Astrocyte of the cerebellum (primary cell): ENCODE results near the gene GPAT2.
"Not testable (repeated sequence)": the region's sequence is repeated elsewhere in the genome, so short reads cannot be mapped to it uniquely, and the experiment has no call there.

Experiments used
- DNase-seq: peaks from one replicate; pipeline ENCODE4 v3.0.0-alpha.2; 2011; ENCODE audit warnings: low read depth
- H3K4me3 ChIP-seq: 2 replicates; pipeline ENCODE4 v1.5.1; 2011; ENCODE audit warnings: mild to moderate bottlenecking, low read depth, low read length, moderate library complexity
- in situ Hi-C: cut with HindIII; loops from 2 replicates; pipeline ENCODE4 v1.10.0; 2017; ENCODE audit warnings: low sequenced_read_pairs
- TF ChIP-seq, protein P1 (sequence below): IDR thresholded peaks from 2 replicates; pipeline ENCODE4 v1.5.1; 2012; ENCODE audit warnings: low read length, low read depth, moderate library complexity, mild to moderate bottlenecking; ENCODE audit errors: missing control alignments

Gene GPAT2

DNA sequence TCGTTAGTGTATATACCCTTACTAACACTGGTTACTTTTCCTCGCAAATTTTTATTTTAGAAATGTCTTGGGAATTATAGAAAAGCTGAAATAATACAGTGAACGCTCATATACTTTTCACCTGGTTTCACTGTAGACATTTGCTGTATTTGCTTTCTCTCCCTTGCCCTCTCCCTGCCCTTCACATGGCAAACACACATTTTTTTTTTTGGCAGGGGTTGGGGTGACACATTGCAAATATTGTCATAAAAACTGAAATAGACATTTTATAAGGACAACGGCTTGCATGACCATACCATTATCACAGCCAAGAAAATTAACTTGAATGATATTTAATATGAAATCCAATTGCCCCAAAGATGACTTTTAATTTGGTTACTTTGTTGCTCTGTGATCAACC, 18.4 kb downstream of the GPAT2 start:
- DNase-seq, in situ Hi-C loops, H3K4me3 ChIP-seq: not testable (repeated sequence)

DNA sequence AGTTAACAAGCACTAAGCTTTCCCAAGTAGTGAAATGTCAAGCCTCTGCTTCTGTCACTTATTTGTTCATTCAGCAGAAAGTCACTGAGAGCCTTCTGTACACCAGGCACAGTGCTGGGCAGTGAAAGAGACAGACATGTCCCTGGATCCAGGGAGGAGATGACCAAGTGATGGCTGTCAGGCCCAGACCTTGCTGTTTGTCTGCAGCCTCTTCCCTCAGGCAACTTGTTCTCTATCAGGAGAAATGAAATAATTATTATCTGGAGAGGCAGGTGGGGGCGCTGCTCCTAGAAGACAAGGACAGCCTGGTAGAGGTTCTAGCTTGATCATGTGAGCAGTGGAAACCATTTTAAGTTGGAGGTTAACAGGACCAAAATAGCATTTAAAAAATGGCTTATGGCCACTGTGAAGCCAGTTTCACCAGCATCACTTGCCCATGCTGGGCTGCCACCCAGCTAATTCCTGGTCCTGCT, 21.9 kb downstream of the GPAT2 start:
- DNase-seq, in situ Hi-C loops, H3K4me3 ChIP-seq: not testable (repeated sequence)

DNA sequence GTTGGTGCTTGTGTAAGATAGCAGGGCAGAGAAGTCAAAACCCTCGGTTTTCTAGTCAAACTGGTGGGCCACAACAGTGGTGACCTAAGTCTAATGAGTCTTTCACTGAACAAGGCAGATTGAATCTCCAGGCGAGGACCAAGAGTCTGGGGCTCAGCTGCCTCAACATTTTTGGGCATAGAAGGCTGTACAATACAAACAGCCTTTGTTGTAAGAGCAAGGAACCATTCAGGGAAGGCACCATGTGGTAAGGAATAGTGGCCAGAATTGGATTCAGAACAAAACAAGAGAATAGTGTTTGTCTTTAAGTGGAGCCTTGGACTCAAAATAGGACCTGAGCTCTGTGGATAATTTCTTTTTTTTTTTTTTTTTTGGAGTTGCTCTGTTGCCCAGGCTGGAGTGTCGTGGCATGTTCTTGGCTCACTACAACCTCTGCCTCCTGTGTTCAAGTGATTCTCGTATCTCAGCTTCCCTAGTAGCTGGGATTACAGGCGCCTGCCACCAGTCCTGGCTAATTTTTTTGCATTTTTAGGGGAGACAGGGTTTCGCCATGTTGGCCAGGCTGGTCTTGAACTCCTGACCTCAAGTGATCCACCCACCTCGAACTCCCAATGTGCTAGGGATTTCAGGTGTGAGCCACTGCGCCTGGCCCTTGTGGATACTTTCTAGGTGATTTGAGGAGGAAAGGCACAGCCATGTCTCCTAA, 22.5 kb downstream of the GPAT2 start:
- DNase-seq, H3K4me3 ChIP-seq, in situ Hi-C loops: not testable (repeated sequence)

DNA sequence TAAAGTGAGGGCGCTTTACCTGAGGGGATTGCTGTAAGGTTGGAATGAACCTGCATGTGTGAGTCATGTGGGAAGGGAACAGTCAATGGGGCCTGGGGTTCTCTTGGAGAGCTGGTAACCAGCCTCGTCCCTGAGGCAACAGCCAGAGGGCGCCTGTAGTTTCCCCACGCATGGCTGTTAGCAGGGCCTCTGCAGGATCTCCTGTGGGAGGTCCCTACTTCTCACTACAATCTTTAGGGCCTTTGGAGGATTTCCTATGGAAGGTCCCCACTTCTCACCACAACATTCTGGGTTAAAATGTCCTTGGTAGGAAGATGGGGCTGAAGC, 23.6 kb downstream of the GPAT2 start:
- H3K4me3 ChIP-seq, DNase-seq, in situ Hi-C loops: not testable (repeated sequence)
- TF ChIP-seq, protein P1, sequence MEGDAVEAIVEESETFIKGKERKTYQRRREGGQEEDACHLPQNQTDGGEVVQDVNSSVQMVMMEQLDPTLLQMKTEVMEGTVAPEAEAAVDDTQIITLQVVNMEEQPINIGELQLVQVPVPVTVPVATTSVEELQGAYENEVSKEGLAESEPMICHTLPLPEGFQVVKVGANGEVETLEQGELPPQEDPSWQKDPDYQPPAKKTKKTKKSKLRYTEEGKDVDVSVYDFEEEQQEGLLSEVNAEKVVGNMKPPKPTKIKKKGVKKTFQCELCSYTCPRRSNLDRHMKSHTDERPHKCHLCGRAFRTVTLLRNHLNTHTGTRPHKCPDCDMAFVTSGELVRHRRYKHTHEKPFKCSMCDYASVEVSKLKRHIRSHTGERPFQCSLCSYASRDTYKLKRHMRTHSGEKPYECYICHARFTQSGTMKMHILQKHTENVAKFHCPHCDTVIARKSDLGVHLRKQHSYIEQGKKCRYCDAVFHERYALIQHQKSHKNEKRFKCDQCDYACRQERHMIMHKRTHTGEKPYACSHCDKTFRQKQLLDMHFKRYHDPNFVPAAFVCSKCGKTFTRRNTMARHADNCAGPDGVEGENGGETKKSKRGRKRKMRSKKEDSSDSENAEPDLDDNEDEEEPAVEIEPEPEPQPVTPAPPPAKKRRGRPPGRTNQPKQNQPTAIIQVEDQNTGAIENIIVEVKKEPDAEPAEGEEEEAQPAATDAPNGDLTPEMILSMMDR: peak; percentile 34

DNA sequence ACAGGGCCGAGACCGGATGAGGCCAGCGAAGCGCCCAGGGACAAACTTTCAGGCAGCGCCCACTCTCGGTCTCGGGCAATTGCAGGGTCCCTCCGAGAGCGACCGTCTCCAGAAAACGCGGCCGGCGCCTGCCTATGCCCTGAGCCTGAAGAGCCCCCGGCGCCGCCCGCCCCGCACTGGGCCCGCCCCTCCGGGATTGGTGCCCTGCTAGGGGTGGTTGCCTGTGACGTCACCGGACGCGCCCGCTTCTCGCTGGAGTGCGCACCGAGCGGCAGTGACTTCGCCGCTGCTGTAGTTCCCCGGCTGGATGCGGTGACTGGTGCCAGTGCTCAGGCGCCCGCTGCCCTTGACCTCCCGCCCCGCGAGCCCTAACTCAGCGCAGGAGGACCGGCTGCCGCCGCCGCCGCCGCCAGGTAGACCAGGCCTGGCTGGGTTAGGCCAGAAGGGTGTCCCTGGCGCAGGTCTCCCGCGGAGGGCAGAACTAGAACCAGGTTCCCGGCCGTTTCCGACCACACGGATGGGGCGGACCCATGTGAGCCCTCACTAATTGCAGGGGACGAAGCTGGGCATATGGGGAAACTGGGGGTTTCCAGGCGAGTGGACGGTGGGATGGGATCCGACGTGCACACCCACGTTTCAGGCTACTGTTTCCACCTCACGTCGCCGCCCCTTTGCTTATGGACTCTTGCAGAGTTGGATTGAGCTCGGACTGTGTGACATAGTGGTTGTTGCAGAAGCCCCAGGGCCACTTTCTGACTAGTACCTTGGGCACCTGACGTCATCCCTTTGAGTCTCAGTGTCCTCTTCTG, 24.2 kb downstream of the GPAT2 start:
- DNase-seq: peak; percentile 15
- in situ Hi-C loops: not testable (repeated sequence)
- peak overlapping the region; percentile 40 for H3K4me3 ChIP-seq

DNA sequence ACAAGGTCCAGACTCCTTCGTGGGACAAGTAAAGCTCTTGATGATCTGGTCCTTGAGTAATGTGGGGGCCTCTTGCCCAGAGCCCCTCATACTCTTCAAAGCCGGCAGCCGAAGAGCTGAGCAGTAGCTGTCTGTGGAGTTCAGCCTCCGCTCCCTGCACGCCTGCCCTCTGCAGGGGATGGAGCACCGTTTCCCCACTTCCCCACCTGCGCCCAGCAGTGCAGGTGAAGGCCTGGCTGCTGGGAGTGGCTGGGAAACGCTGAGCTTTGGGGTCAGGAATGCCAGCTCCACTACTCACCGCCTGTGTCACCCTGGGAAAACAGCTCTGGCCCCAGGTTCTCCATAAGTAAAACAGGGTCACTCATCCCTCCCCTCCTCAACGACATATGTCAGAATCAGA, 24.9 kb downstream of the GPAT2 start:
- in situ Hi-C loops: not testable (repeated sequence)
- H3K4me3 ChIP-seq: peak overlapping the region; percentile 40

DNA sequence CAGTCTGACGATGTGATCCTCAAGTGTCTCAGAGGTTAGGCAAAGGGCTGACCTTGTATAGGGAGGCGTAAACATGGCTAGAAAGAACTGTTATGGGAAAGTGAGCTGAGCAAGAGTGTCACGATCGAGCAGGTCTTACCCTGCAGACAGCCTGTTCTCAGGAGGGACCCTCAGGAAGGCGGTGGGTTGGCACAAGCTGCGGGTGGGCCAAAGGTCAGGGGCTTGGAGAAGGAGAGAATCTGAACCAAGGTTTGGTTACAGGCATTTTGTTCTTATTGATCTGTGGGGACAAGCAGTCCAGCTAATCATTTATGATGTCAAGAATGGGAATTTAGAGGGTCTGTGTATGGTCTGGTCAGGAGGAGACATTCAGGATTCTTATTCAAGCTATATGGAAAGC, 26.7 kb downstream of the GPAT2 start:
- H3K4me3 ChIP-seq, in situ Hi-C loops, DNase-seq: not testable (repeated sequence)

More for the DNA sequence above, 24.9 kb downstream of the GPAT2 start:
- not testable (repeated sequence) for DNase-seq

DNA sequence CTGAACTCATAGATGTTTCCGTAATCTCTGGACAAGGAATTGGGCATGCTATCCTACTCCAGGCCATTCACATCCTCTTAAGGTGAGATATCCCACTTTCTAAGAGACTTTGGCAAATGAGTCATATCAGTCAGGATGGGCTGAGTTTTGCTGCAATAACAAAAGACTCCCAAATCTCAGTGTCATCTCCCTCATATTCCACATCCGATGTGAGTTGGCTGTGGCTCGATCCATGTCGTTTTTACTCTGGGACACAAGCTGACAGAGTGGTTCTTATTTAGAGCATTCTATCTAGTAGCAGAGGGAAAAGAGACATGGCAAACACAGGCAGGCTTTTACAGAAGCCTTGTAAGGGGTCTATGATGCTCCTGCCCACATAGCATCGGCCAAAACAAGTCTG, 28.5 kb downstream of the GPAT2 start:
- in situ Hi-C loops, H3K4me3 ChIP-seq, DNase-seq: not testable (repeated sequence)

DNA sequence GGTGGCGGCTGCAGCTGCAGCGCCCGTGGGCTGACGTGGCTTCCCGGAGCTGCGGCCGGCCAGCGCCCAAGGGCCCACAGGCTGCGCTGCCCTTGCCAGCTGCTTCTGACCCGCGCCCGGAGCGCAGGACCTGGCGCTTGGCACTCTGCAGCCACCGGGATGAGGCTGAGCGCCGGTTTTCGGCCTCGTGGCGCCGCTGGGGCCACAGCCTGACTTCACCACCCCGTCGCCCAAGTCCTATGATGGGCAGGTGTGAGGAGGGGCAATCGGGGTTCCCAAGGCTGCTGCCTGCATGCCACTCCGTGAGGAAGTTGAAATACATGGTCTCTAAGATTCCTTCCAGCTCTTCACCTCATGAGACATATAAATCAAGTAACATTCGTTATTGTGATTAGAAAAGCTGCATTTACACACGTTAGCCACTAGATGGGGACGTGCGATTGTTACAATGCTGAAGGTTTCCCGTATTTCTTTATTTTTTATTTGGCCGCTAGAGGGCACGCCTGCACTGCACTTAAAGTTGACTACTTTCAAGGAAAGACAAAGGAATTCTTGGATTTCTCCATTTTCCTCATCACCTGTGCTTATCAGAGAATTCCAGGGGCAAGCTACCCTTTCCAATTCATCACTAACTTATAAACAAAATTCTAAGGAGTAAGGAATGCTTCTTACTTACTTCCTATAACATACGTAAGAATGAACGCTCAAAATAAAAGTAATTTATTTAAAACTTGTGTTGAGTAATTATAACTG, 42.0 kb downstream of the GPAT2 start:
- H3K4me3 ChIP-seq: peak overlapping the region; percentile 54
- peak; percentile 9 for DNase-seq
- TF ChIP-seq, protein P1: peak; percentile 66
- in situ Hi-C loops: not testable (repeated sequence)

DNA sequence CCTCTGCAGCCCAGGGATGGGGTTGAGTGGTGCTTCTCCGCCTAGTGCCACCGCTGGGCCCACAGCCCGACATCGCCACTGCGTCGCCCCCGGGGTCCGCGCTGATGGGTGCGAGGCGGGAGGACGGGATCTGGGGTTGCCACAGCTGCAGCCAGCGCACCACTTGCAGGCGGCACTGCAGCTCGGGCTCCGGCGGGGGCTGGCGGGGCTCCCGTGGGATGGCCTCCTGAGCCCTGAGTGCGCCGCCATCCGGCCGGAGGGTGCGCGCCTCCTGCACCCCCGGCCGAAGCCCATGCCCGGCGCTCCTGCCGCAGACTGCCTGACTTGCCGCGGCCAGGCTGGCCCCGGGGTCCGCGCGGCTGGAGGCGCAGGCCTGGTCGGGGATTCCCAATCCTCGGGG, 42.6 kb downstream of the GPAT2 start:
- DNase-seq, in situ Hi-C loops: not testable (repeated sequence)
- H3K4me3 ChIP-seq: peak overlapping the region; percentile 54

DNA sequence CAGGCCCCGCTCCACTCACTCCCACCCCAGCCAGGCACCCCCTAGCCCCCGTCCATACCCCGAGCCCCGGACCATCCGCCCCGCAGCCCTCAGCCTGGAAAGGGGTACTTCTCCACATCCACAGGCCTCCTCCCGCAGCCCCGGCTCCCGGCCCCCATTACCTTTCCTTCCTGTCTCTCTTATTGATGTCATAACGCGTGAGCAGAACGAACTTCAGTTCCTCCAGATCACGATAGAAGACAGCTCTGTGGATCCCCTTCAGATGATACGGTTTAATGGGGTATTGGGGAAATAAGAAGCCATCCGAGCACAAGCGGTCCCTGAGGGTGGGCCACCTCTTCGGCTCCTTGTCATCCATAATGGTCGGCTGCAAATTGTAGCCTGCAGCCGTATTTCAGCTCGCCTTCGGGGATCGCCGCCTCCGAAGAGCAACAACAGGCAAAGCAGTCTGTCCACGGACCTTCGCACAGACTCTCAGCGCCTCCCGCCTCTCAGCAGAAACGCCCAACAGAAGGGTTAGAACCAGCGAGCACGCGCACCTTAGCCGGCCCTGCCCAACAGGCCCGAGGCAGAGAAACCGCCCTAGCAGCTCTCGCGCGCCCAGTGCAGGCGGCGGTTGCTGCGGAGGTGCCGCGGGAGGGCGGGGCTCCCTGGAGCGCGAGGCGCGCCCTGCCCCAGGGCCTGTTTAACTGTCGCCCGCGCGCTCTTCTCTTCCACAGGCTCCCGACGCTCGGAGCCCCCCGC, 43.2 kb downstream of the GPAT2 start, which contains the start of gene ANKRD36C:
TSS of gene ANKRD36C (minus strand) at position 474 of the 744 bp plus-strand sequence. CDS start at position 358, 116 bp downstream.
- DNase-seq: peak; percentile 0
- in situ Hi-C loops: not testable (repeated sequence)
- peak within 1 kb of the TSS; percentile 64 for H3K4me3 ChIP-seq

DNA sequence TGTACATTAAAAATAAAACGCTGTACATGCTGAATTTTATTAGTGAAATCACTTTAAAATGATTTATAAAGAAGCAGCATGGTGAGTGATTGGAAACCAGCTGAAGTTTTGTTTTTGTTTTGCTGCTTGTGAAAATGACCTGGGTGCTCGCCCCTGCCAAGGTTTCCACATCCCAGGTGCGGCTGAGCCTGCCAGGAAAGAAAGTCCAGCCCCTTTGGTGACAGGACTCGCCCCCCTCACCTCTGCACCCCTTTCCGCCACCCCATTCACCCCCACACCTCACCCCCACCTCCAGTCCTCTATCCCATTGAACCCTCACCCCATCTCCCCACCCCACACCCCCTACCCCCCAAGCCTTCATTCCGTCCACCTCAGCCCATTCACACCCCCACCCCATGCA, 43.8 kb downstream of the GPAT2 start:
- in situ Hi-C loops, DNase-seq: not testable (repeated sequence)
- peak overlapping the region; percentile 31 for H3K4me3 ChIP-seq
